NOMO-1 treated with DMSO at 0.1 percent for 48 hours (cell line): ENCODE measurements around the gene CXCL13.
"Not testable (repeated sequence)": the region's sequence is repeated elsewhere in the genome, so short reads cannot be mapped to it uniquely, and the experiment has no call there.

Experiments
- DNase-seq: peaks from one replicate; lab custom pipeline; 2025; ENCODE audit not compliant: unreplicated experiment; lab: John Stamatoyannopoulos, UW

CXCL13 gene

DNA sequence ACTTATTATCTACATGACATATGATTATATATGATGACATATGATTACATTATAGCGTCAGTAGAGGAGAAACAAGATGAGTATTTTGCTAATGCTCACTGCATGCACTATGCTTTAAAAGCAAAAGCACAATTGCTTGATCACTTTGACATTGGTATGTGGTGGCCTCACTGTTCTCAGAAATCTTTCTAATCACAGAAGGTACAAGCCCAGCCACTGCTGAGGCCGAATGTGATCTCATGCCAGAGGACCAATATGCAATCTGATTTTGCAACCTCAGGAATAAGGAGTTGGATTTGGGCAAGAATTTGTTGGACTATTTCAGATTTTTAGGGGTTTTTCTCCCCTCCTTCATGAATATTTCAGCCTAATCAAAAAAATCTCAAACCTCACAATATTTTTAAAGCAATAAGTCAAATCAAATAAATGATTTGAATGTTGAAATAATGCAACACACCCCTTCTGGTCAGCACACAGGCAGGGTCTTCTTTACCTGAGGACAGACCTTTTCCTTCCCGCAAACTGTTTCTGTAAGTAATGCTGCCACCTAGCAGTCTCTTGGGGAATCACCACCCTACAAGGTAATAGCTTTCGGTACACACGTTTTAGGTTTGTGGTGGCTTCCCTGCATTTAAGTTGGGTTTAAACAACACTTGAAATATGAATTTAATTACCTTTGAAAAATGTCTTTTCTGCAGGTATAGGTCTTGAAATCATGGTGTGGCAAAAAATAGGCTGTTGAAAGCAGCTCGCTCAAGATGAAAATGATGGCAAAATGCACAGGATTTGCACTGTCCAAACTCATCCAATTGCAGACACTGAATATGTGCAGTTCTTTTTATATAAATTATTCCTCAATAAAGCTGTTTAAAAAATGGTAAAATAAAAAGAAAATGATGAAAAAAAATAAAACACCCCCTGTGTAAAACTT is 4.8 kb upstream of the CXCL13 start:
- DNase-seq = peak; percentile 2

- no peak for DNase-seq
These were observed 3.9 kb upstream of the CXCL13 start for GRCh38 chr4:77601614-77602187.

DNA sequence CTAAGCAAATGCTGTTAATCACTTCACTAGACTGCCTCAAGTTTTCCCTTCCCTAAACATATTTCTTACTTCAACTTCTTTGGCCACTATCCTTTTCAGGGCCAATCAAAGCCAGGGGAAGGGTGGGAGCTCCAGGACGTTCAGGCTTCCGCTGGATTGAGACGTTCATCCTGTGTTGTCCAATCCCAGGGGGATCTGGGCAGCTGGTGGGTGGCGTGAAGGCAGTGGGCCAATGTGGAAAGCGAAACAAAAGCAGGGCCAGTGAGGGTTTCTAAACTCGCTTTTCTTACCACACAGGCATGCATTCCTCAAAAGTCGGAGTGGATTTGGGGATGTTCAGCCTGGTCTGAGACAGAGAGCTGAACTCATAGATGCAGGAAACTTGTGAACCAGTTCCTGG is 7.6 kb downstream of the CXCL13 start:
- no peak for DNase-seq

- no peak for DNase-seq
These were observed 9.5 kb downstream of the CXCL13 start for GRCh38 chr4:77615153-77615552.

GRCh38 chr4:77617203-77617602 is 11.6 kb downstream of the CXCL13 start:
- DNase-seq = no peak

- peak; percentile 54 for DNase-seq
These were observed 13.0 kb downstream of the CXCL13 start for GRCh38 chr4:77618383-77619241.

- DNase-seq = no peak
These were observed 13.8 kb downstream of the CXCL13 start for GRCh38 chr4:77619408-77619807.

GRCh38 chr4:77621254-77621653 is 15.6 kb downstream of the CXCL13 start:
- DNase-seq = no peak

GRCh38 chr4:77623091-77623490 is 17.5 kb downstream of the CXCL13 start:
- no peak for DNase-seq

- DNase-seq = no peak
These were observed 18.6 kb downstream of the CXCL13 start for GRCh38 chr4:77624213-77624612.

- DNase-seq = no peak
These were observed 19.9 kb downstream of the CXCL13 start for GRCh38 chr4:77625485-77625884.

GRCh38 chr4:77629885-77630284 is 24.3 kb downstream of the CXCL13 start:
- DNase-seq = no peak

DNA sequence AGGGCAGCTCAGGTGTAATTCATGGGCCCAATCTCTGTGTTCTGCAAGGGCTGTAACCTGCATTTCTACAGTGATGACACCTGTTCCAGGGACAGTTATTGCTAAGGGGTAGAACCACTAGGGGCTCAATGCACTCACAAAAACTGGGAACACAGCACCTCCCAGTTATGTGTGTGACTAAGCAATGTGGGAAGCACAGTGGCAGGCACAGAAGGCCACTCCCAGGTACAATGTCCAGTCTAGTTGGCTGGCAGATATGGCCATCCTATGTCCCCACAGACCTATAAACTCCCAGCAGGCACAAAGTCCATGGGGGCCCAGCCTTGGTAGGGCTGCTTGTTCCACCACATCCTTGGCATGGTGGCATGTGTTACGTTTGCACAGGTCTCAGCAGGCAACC is 25.7 kb downstream of the CXCL13 start:
- DNase-seq = no peak

GRCh38 chr4:77634132-77634785 is 28.6 kb downstream of the CXCL13 start:
- no peak for DNase-seq

DNA sequence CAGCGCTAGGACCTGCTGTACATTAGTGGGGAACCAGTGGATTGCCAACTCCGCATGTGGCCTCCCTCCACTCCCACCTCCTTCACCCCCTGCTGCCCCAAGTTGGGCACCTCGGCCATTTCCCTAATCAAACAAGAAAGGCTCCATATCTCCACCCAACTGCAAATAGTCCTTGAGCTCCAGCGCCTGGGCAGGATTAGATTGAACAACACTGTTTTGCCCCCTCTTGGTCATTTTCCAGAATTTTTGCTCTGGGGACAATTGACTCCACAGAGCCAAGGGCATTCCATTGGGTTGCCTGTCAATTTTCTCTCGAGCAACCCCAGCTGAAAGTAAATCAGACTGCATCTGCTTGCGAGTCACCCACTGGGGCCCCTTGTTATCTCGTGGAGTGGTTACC is 29.6 kb downstream of the CXCL13 start:
- no peak for DNase-seq

GRCh38 chr4:77635876-77636275 is 30.3 kb downstream of the CXCL13 start:
- no peak for DNase-seq

- no peak for DNase-seq
These were observed 31.3 kb downstream of the CXCL13 start for GRCh38 chr4:77636902-77637301.

- not testable (repeated sequence) for DNase-seq
These were observed 38.4 kb downstream of the CXCL13 start for GRCh38 chr4:77644069-77644468.

DNA sequence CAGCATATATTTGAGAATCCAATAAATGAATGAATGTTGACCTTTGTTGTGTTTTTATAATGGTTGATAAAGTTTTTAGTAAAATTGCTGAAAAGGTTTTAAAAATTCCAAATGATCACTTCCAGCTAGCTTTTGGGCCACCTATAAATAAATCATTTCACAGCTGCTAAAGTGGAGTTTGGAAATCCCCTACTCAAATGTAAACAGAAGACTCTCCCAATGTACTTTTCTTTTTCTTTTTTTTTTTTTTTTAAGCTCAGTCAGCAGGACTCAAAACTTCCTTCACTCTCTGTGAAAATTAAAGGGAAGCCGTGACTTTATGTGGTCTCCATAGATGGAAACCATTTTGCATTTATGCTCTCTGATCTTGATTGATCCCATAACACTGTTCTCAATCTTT is 45.2 kb downstream of the CXCL13 start:
- DNase-seq = no peak

DNA sequence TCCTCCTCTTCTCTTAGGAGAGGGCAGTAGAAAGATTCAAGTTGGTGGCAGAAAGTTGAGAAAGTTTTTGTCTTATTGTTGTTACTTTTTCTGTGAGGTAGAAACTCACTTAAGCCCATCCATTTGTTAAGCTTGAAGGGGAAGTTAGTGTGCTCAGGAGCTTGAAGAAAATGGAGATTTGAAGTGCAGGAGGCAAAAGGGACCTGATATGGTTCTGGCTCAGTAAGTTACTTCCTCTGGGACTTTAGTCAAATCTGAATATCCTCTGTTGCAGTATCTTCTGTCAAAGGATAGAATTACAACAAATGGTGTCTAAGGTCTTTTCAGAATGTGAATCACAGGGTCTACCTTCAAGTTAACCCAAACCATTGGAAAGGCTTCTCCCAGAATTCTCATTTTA is 46.2 kb downstream of the CXCL13 start:
- no peak for DNase-seq

- DNase-seq = no peak
These were observed 46.7 kb downstream of the CXCL13 start for GRCh38 chr4:77652237-77652897.
